ENCODE data around the gene SAMD8. TPM values are rescaled to one million over a fixed set of nuclear protein-coding genes. Genes with fewer than 3 reads are reported as not detected.
A peak's percentile ranks its signal among the peaks of the same experiment; 100 is the strongest.

The SAMD8 gene
- total RNA-seq, 4 donors from 2014 or later, result 18.5 to 23.5 (median 20.4) TPM

DNA sequence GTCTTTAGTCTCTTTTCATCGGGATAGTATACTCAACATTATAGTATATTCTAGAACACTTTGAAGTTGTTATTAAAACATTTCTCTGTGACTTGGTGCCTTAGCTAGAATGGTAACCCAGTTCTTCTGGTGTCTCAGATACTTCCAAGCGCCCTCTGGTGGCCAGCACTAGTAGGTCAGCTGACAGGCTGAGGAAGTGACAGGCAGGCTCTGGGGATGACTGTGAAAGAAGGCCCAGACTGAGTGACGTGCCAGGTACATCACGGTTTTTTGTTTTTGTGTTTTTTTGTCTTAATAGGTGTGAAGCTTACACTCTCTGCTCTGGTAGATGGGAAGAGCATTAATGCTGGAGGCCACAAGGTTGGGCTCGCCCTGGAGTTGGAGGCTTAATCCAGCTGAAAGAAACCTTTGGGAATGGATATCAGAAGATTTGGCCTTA is 119.2 kb downstream of the SAMD8 start:
- no peaks in the 10 kb centered on the region for H3K9me3 ChIP-seq
- TF ChIP-seq, protein P1, sequence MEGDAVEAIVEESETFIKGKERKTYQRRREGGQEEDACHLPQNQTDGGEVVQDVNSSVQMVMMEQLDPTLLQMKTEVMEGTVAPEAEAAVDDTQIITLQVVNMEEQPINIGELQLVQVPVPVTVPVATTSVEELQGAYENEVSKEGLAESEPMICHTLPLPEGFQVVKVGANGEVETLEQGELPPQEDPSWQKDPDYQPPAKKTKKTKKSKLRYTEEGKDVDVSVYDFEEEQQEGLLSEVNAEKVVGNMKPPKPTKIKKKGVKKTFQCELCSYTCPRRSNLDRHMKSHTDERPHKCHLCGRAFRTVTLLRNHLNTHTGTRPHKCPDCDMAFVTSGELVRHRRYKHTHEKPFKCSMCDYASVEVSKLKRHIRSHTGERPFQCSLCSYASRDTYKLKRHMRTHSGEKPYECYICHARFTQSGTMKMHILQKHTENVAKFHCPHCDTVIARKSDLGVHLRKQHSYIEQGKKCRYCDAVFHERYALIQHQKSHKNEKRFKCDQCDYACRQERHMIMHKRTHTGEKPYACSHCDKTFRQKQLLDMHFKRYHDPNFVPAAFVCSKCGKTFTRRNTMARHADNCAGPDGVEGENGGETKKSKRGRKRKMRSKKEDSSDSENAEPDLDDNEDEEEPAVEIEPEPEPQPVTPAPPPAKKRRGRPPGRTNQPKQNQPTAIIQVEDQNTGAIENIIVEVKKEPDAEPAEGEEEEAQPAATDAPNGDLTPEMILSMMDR (IDR thresholded peaks at IDR 0.05), result peak; percentile 75 to 96 (median 90)
- TF ChIP-seq POLR2A (IDR thresholded peaks at IDR 0.05), result no peak
- H3K4me1 ChIP-seq, result peaks cover 0 to 54% (median 10%) of the 10 kb centered on the region in 4 donors
- H3K27me3 ChIP-seq, result no peaks in the 10 kb centered on the region
- peaks cover 0 to 46% (median 0%) of the 10 kb centered on the region in 3 donors for H3K36me3 ChIP-seq
- peak overlapping the region in 1 of 4 donors; percentile 25 for H3K27ac ChIP-seq
- no peak overlapping the region for H3K4me3 ChIP-seq
- DNase-seq, result peak; percentile 92 to 97 (median 95)

Other genes starting within 250 kb of the SAMD8 start
- 100 to 1,000 TPM; 118 to 152 (median 138) TPM for gene VDAC2, start 99.1 kb downstream of the SAMD8 start, total RNA-seq
- gene COMTD1, start 124.3 kb downstream of the SAMD8 start, total RNA-seq, result 100 to 1,000 TPM in 3 of 4 donors, 10 to 100 TPM in 1; 86.6 to 205 (median 147) TPM

Data from Peyer's patch (tissue), 4 donors.